Measurements from ENCODE around the gene MITF. TPM values are rescaled to one million over a fixed set of nuclear protein-coding genes. Genes with fewer than 3 reads are reported as not detected.
A peak's percentile ranks its signal among the peaks of the same experiment; 100 is the strongest.

MITF gene
- total RNA-seq, 1 donor from 2014 or later = 2.0 TPM

- Mint-ChIP-seq H3K4me3 (peak overlapping the region; percentile 89), H3K36me3 (ENCODE audit: low read depth) (no peaks in the 10 kb centered on the region), H3K4me1 (peaks cover 22% of the 10 kb centered on the region), H3K9me3 (no peaks in the 10 kb centered on the region), H3K27me3 (ENCODE audit: low read depth) (peaks cover 97% of the 10 kb centered on the region), H3K27ac (ENCODE audit: unreplicated experiment) (no peak overlapping the region)
- DNase-seq (ENCODE audit: low read depth, low spot score) = no peak
- TF ChIP-seq CTCF (conservative IDR thresholded peaks at IDR 0.05) = no peak
Measured at GRCh38 chr3:69738315-69738714, 949 bp upstream of the MITF start.

GRCh38 chr3:69738859-69739203 is 433 bp upstream of the MITF start:
- H3K9me3 Mint-ChIP-seq = no peaks in the 10 kb centered on the region
- H3K27ac Mint-ChIP-seq (ENCODE audit: unreplicated experiment) = no peak overlapping the region
- no peak for DNase-seq (ENCODE audit: low read depth, low spot score)
- H3K4me1 Mint-ChIP-seq = peaks cover 22% of the 10 kb centered on the region
- H3K4me3 Mint-ChIP-seq = peak overlapping the region; percentile 89
- no peak for TF ChIP-seq CTCF (conservative IDR thresholded peaks at IDR 0.05)
- H3K27me3 Mint-ChIP-seq (ENCODE audit: low read depth) = peaks cover 95% of the 10 kb centered on the region
- no peaks in the 10 kb centered on the region for H3K36me3 Mint-ChIP-seq (ENCODE audit: low read depth)

GRCh38 chr3:69740103-69741021 is 1.1 kb downstream of the MITF start:
- no peak for DNase-seq (ENCODE audit: low read depth, low spot score)
- Mint-ChIP-seq H3K9me3 (no peaks in the 10 kb centered on the region), H3K4me3 (peak overlapping the region; percentile 83), H3K4me1 (peaks cover 22% of the 10 kb centered on the region), H3K27me3 (ENCODE audit: low read depth) (peaks cover 84% of the 10 kb centered on the region), H3K27ac (ENCODE audit: unreplicated experiment) (no peak overlapping the region), H3K36me3 (ENCODE audit: low read depth) (no peaks in the 10 kb centered on the region)
- TF ChIP-seq CTCF (conservative IDR thresholded peaks at IDR 0.05) = no peak

GRCh38 chr3:69741032-69741767 is 1.9 kb downstream of the MITF start:
- TF ChIP-seq CTCF (conservative IDR thresholded peaks at IDR 0.05) = no peak
- DNase-seq (ENCODE audit: low read depth, low spot score) = no peak
- Mint-ChIP-seq H3K27ac (ENCODE audit: unreplicated experiment) (no peak overlapping the region), H3K9me3 (no peaks in the 10 kb centered on the region), H3K4me3 (peak overlapping the region; percentile 83), H3K27me3 (ENCODE audit: low read depth) (peaks cover 75% of the 10 kb centered on the region), H3K4me1 (peaks cover 22% of the 10 kb centered on the region), H3K36me3 (ENCODE audit: low read depth) (no peaks in the 10 kb centered on the region)

GRCh38 chr3:69742391-69742790 is 3.1 kb downstream of the MITF start:
- no peak for DNase-seq (ENCODE audit: low read depth, low spot score)

More at GRCh38 chr3:69742391-69742790, 3.1 kb downstream of the MITF start:
- no peaks in the 10 kb centered on the region for H3K9me3 Mint-ChIP-seq
- peaks cover 22% of the 10 kb centered on the region for H3K4me1 Mint-ChIP-seq
- TF ChIP-seq CTCF (conservative IDR thresholded peaks at IDR 0.05) = no peak
- H3K27ac Mint-ChIP-seq (ENCODE audit: unreplicated experiment) = no peak overlapping the region
- peak overlapping the region; percentile 11 for H3K4me3 Mint-ChIP-seq
- H3K27me3 Mint-ChIP-seq (ENCODE audit: low read depth) = peaks cover 63% of the 10 kb centered on the region
- no peaks in the 10 kb centered on the region for H3K36me3 Mint-ChIP-seq (ENCODE audit: low read depth)
